H1 (cell line): Measurements from ENCODE around the gene CNN3. TPM values are rescaled to one million over a fixed set of nuclear protein-coding genes. Genes with fewer than 3 reads are reported as not detected.

Experiments used
- CTCF ChIA-PET: fragments of 300-600 bp; sonication (Branson Sonifier 250); formaldehyde crosslinking; loops from one replicate; lab custom pipeline; 2021; ENCODE audit not compliant: partially characterized antibody; lab: Charles Lee
- POLR2A ChIA-PET: fragments of 300-600 bp; sonication (Branson Sonifier 250); formaldehyde crosslinking; loops from one replicate; lab custom pipeline; 2021; ENCODE audit warnings: inconsistent platforms; ENCODE audit not compliant: partially characterized antibody; lab: Charles Lee
- DNase-seq, 2 experiments: peaks; one replicate each; pipeline versions ENCODE4 v3.0.0 to v3.0.0-alpha.2; 2010 to 2022; ENCODE audit warnings: low spot score in 2 of 2, low read depth in 1 of 2, mixed read lengths in 1 of 2
- FAIRE-seq: peaks from 2 replicates; lab custom pipeline; 2011; peaks lifted over from hg19 to GRCh38; lab: Jason Lieb, UNC
- H2AFZ ChIP-seq: 2 replicates; pipeline ENCODE4 v1.8.1; 2012; ENCODE audit warnings: low read length, inconsistent platforms
- H2AK5ac ChIP-seq: 2 replicates; pipeline ENCODE4 v1.6.1; 2013; ENCODE audit warnings: low read depth, low read length
- H2BK120ac ChIP-seq: replicated peaks from 2 replicates; pipeline ENCODE3; 2013; ENCODE audit warnings: low read depth, low read length, inconsistent platforms
- H2BK12ac ChIP-seq: 2 replicates; pipeline ENCODE4 v1.6.1; 2013; ENCODE audit warnings: low read depth, low read length
- H2BK15ac ChIP-seq: 2 replicates; pipeline ENCODE4 v1.6.1; 2013; ENCODE audit warnings: low read length
- H2BK20ac ChIP-seq: 2 replicates; pipeline ENCODE4 v1.6.1; 2013; ENCODE audit warnings: low read length
- H2BK5ac ChIP-seq: 2 replicates; pipeline ENCODE4 v1.6.1; 2013; ENCODE audit warnings: low read depth, low read length
- H3K14ac ChIP-seq: 2 replicates; pipeline ENCODE4 v1.6.1; 2013; ENCODE audit warnings: inconsistent platforms; ENCODE audit not compliant: insufficient read length
- H3K18ac ChIP-seq: 2 replicates; pipeline ENCODE4 v1.6.1; 2013; ENCODE audit warnings: low read length; ENCODE audit errors: extremely low read depth
- H3K23ac ChIP-seq: 2 replicates; pipeline ENCODE4 v1.6.1; 2013; ENCODE audit warnings: inconsistent platforms; ENCODE audit not compliant: insufficient read length
- H3K23me2 ChIP-seq: 2 replicates; pipeline ENCODE4 v1.6.1; 2013; ENCODE audit warnings: low read depth, low read length
- H3K27ac ChIP-seq: 2 replicates; pipeline ENCODE4 v1.6.1; 2011; ENCODE audit warnings: low read depth, low read length, inconsistent platforms
- H3K27me3 ChIP-seq, 4 experiments: replicated peaks in 1 of 4; 1 replicate in 1 of 4; 2 replicates in 3 of 4; pipeline versions ENCODE4 v1.6.1 to v1.8.1; 2011 to 2013; ENCODE audit warnings: low read length in 3 of 4, mild to moderate bottlenecking in 3 of 4, inconsistent platforms in 2 of 4, mixed read lengths in 2 of 4, moderate library complexity in 1 of 4; ENCODE audit not compliant: control insufficient read depth in 3 of 4, insufficient read depth in 3 of 4; ENCODE audit errors: extremely low read depth in 1 of 4
- H3K36me3 ChIP-seq, 4 experiments: 2 replicates each; pipeline versions ENCODE4 v1.6.1 to v1.8.1; 2011 to 2013; ENCODE audit warnings: mild to moderate bottlenecking in 4 of 4, low read length in 3 of 4, moderate library complexity in 2 of 4, control low read depth in 1 of 4, inconsistent platforms in 1 of 4; ENCODE audit not compliant: insufficient read depth in 4 of 4, control insufficient read depth in 2 of 4
- H3K4ac ChIP-seq: replicated peaks from 2 replicates; pipeline ENCODE3; 2013; ENCODE audit warnings: low read length, low read depth, mixed read lengths, inconsistent platforms; ENCODE audit not compliant: insufficient read length
- H3K4me1 ChIP-seq, 4 experiments: replicated peaks in 1 of 4; 1 replicate in 1 of 4; 2 replicates in 3 of 4; pipeline versions ENCODE4 v1.6.1 to v1.8.1; 2011 to 2013; ENCODE audit warnings: low read length in 3 of 4, inconsistent platforms in 2 of 4, mixed read lengths in 1 of 4; ENCODE audit not compliant: insufficient read depth in 4 of 4, control insufficient read depth in 3 of 4
- H3K4me2 ChIP-seq, 2 experiments: 2 replicates each; pipeline versions ENCODE4 v1.6.1 to v1.8.1; 2011 to 2013; ENCODE audit warnings: low read depth in 2 of 2, low read length in 2 of 2, control low read depth in 1 of 2, inconsistent platforms in 1 of 2, mild to moderate bottlenecking in 1 of 2; ENCODE audit not compliant: insufficient read depth in 1 of 2
- H3K4me3 ChIP-seq, 4 experiments: fragments of 200-600, 300-600 bp in 1 of 4; sonication (generic), shearing (Covaris generic), sonication (Bioruptor Twin) in 1 of 4; 2 replicates each; pipeline versions ENCODE4 v1.5.1 to v1.8.1; 2011 to 2016; ENCODE audit warnings: low read length in 4 of 4, low read depth in 3 of 4, control low read depth in 2 of 4, inconsistent platforms in 2 of 4, mild to moderate bottlenecking in 2 of 4, mixed read lengths in 1 of 4, moderate library complexity in 1 of 4; ENCODE audit not compliant: insufficient read depth in 2 of 4; ENCODE audit errors: extremely low read depth in 1 of 4
- H3K56ac ChIP-seq: replicated peaks from 2 replicates; pipeline ENCODE3; 2013; ENCODE audit warnings: low read depth, mild to moderate bottlenecking, mixed read lengths, low read length, inconsistent platforms; ENCODE audit not compliant: insufficient read length
- H3K79me1 ChIP-seq: 2 replicates; pipeline ENCODE4 v1.6.1; 2013; ENCODE audit warnings: low read depth, low read length, control low read depth
- H3K79me2 ChIP-seq, 2 experiments: 2 replicates each; pipeline versions ENCODE4 v1.6.1 to v1.8.1; 2012 to 2013; ENCODE audit warnings: low read length in 2 of 2, mild to moderate bottlenecking in 2 of 2, inconsistent platforms in 1 of 2; ENCODE audit not compliant: insufficient read depth in 2 of 2, control insufficient read depth in 1 of 2
- H3K9ac ChIP-seq, 4 experiments: replicated peaks in 1 of 4; 1 replicate in 1 of 4; 2 replicates in 3 of 4; pipeline versions ENCODE4 v1.6.1 to v1.8.1; 2011 to 2013; ENCODE audit warnings: low read depth in 3 of 4, low read length in 3 of 4, control low read depth in 2 of 4, mild to moderate bottlenecking in 2 of 4, moderate library complexity in 2 of 4, inconsistent platforms in 1 of 4; ENCODE audit errors: extremely low read depth in 1 of 4
- H3K9me3 ChIP-seq, 2 experiments: 2 replicates each; pipeline versions ENCODE4 v1.6.1 to v1.8.1; 2012 to 2013; ENCODE audit warnings: mild to moderate bottlenecking in 2 of 2, moderate library complexity in 2 of 2, control low read depth in 1 of 2, inconsistent platforms in 1 of 2, low read depth in 1 of 2, low read length in 1 of 2, mixed read lengths in 1 of 2; ENCODE audit not compliant: insufficient read depth in 2 of 2
- H4K20me1 ChIP-seq, 2 experiments: replicated peaks in 1 of 2; 2 replicates each; pipeline versions ENCODE3 to v1.8.1; 2011 to 2013; ENCODE audit warnings: inconsistent platforms in 2 of 2, low read length in 2 of 2, mild to moderate bottlenecking in 1 of 2; ENCODE audit not compliant: insufficient read depth in 2 of 2, control insufficient read depth in 1 of 2
- H4K5ac ChIP-seq: 2 replicates; pipeline ENCODE4 v1.6.1; 2013; ENCODE audit warnings: low read length, low read depth, mixed read lengths, inconsistent platforms; ENCODE audit not compliant: insufficient read length
- H4K8ac ChIP-seq: 2 replicates; pipeline ENCODE4 v1.8.0; 2013; ENCODE audit warnings: mild to moderate bottlenecking, moderate library complexity, low read length, inconsistent platforms; ENCODE audit not compliant: insufficient read depth; ENCODE audit errors: extremely low read depth
- H4K91ac ChIP-seq: replicated peaks from 2 replicates; pipeline ENCODE3; 2013; ENCODE audit warnings: low read length, mixed read lengths, inconsistent platforms; ENCODE audit not compliant: insufficient read length
- ASH2L ChIP-seq: fragments of 200-600, 300-600 bp; sonication (generic); IDR thresholded peaks from one replicate; pipeline ENCODE4 v1.7.1; 2017; ENCODE audit warnings: low read length
- CBX8 ChIP-seq: fragments of 300-800, 300-1000 bp; sonication (generic); IDR thresholded peaks from 2 replicates; pipeline ENCODE4 v1.7.1; 2016; ENCODE audit warnings: low read depth, low read length, borderline replicate concordance
- CEBPB ChIP-seq: IDR thresholded peaks from 2 replicates; pipeline ENCODE4 v1.6.1; 2012; ENCODE audit warnings: low read depth, low read length
- CREB1 ChIP-seq: IDR thresholded peaks from 2 replicates; pipeline ENCODE4 v1.6.1; 2012; ENCODE audit warnings: inconsistent platforms
- EGR1 ChIP-seq: IDR thresholded peaks from 2 replicates; pipeline ENCODE4 v1.6.1; 2011; ENCODE audit warnings: low read depth, low read length, borderline replicate concordance
- GABPA ChIP-seq: IDR thresholded peaks from 2 replicates; pipeline ENCODE4 v1.6.1; 2011; ENCODE audit warnings: mild to moderate bottlenecking, low read length, moderate library complexity, borderline replicate concordance; ENCODE audit not compliant: insufficient read depth
- NANOG ChIP-seq: IDR thresholded peaks from 2 replicates; pipeline ENCODE4 v1.6.1; 2011; ENCODE audit warnings: low read length, low read depth, mild to moderate bottlenecking, inconsistent platforms; ENCODE audit not compliant: insufficient read depth, poor library complexity, severe bottlenecking
- PHF8 ChIP-seq: fragments of 200-600 bp; sonication (generic); conservative IDR thresholded peaks from 2 replicates; pipeline ENCODE4 v1.7.1; 2012; ENCODE audit warnings: low read depth, mild to moderate bottlenecking, inconsistent platforms, low read length, moderate library complexity
- RFX5 ChIP-seq: IDR thresholded peaks from 2 replicates; pipeline ENCODE4 v1.6.1; 2011; ENCODE audit warnings: low read depth, low read length, improper control_type of control experiment, borderline replicate concordance
- SAP30 ChIP-seq: fragments of 300-600 bp; sonication (generic); IDR thresholded peaks from 2 replicates; pipeline ENCODE4 v1.7.1; 2012; ENCODE audit warnings: low read length, moderate library complexity, mild to moderate bottlenecking, inconsistent platforms; ENCODE audit not compliant: insufficient read depth, insufficient replicate concordance
- TBP ChIP-seq: IDR thresholded peaks from 2 replicates; pipeline ENCODE4 v1.6.1; 2011; ENCODE audit warnings: low read depth, low read length, improper control_type of control experiment
- TEAD4 ChIP-seq: IDR thresholded peaks from 2 replicates; pipeline ENCODE4 v1.6.1; 2012; ENCODE audit warnings: low read depth, low read length, inconsistent platforms, mixed read lengths
- WGBS, 2 experiments: shearing (Covaris generic) in 1 of 2; methylation state at CpG; one replicate each; pipeline versions ENCODE4 v1.1.6 to v1.1.7; 2013 to 2015; ENCODE audit warnings: low lambda C conversion rate in 2 of 2, mixed read lengths in 2 of 2, inconsistent platforms in 1 of 2, low coverage in 1 of 2, missing lambda C conversion rate in 1 of 2; ENCODE audit not compliant: insufficient replicate concordance in 2 of 2, insufficient coverage in 1 of 2, insufficient read length in 1 of 2; ENCODE audit errors: extremely low coverage in 1 of 2, missing lambda C conversion rate in 1 of 2; 5-methylcytosine and 5-hydroxymethylcytosine counted together
- polyA plus RNA-seq, 7 experiments: library from polyadenylated mRNA; depleted of rRNA in 3 of 7; stranded (reverse) in 5 of 7; unstranded in 2 of 7; fragments of >200 nt in 5 of 7; fragments of 200-250 nt in 2 of 7; gene quantifications; 1 replicate in 5 of 7; 2 replicates in 1 of 7; 4 replicates in 1 of 7; pipeline versions ENCODE4 v1.2.1 to v1.2.3, GENCODE V29; 2011 to 2013; ENCODE audit warnings: missing spikeins in 2 of 7, mixed read lengths in 2 of 7
- total RNA-seq: library from RNA; stranded (reverse); fragmentation: NEBNext Ultra II Directional; extraction: Animal tissue kit (Norgen Biotek cat#: 25700); gene quantifications from 2 replicates; pipeline ENCODE4 v1.2.1, GENCODE V29; 2021
- TF ChIP-seq, protein P1 (sequence below): IDR thresholded peaks from 2 replicates; pipeline ENCODE4 v1.6.1; 2012; ENCODE audit warnings: low read length, inconsistent platforms

CNN3 gene
- total and polyA plus RNA-seq, 2 of the 8 experiments (the other 6 are each of a cell fraction or from before 2014, with no cell fraction given), result 134 to 266 TPM

DNA sequence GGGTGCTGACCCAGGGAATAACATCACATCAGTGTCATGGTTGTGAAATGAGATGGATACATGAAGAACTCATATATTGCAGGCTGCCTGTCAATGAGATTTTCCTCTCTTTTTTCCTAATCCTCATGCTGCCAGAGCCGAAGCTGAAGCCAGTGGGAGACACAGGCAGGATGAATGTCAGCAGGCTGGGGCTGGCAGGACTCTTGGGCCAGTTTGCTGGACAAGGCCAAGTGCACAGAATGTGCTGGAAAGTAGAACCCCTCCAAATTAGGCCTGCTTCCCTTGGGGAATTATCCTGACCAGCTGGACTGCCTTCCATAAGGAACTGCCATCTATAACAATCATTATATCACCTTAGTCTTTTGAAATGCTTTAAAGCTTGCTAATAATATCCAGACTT is 75.3 kb downstream of the CNN3 start:
- Histone ChIP-seq H3K23ac (no peak overlapping the region), H3K4me2 (no peak overlapping the region), H3K56ac (no peak overlapping the region), H4K8ac (no peak overlapping the region), H4K91ac (no peak overlapping the region), H2AK5ac (no peak overlapping the region), H3K4me1 (peaks cover 0 to 6% (median under 1%) of the 10 kb centered on the region in 4 experiments; a peak in 3 of 7 replicates), H2BK5ac (no peak overlapping the region), H3K9ac (no peak overlapping the region), H2BK12ac (no peak overlapping the region), H3K27ac (no peak overlapping the region), H3K23me2 (no peaks in the 10 kb centered on the region), H3K27me3 (peaks cover 0 to 5% (median 2%) of the 10 kb centered on the region in 4 experiments; a peak in 3 of 7 replicates), H3K14ac (no peak overlapping the region), H2BK120ac (no peak overlapping the region), H3K4ac (no peak overlapping the region), H3K9me3 (no peaks in the 10 kb centered on the region), H3K36me3 (no peaks in the 10 kb centered on the region), H3K79me1 (no peaks in the 10 kb centered on the region), H2AFZ (no peak overlapping the region), H2BK20ac (no peak overlapping the region), H3K18ac (no peak overlapping the region), H3K4me3 (no peak overlapping the region), H3K79me2 (no peaks in the 10 kb centered on the region), H4K20me1 (no peaks in the 10 kb centered on the region), H2BK15ac (no peak overlapping the region), H4K5ac (no peak overlapping the region)
- ChIA-PET CTCF (interaction anchor here (1.1 to 5.1 kb wide), 4 partner anchors 9 to 192 kb away, joined by 3 to 39 read pairs (median 8); no protein-coding TSS in a partner anchor), POLR2A (interaction anchor here (1.0 kb wide), 1 partner anchor 76 kb away, joined by 3 read pairs; no protein-coding TSS in a partner anchor)
- 87% methylated on average over 1 of the region's 1 CpG; no CpG with 5 or more reads in 1 of the 2 experiments for whole genome bisulfite sequencing, 2 experiments
- DNase-seq, result no peak
- no peak for FAIRE-seq
- no peak for TF ChIP-seq TEAD4
- TF ChIP-seq CREB1, result no peak
- no peak for TF ChIP-seq NANOG
- TF ChIP-seq CEBPB, result no peak
- no peak for TF ChIP-seq PHF8
- TF ChIP-seq GABPA, result no peak
- TF ChIP-seq EGR1, result no peak
- no peak for TF ChIP-seq RFX5
- no peak for TF ChIP-seq ASH2L
- TF ChIP-seq TBP, result no peak
- no peak for TF ChIP-seq SAP30
- TF ChIP-seq CBX8, result no peak
- TF ChIP-seq, protein P1, sequence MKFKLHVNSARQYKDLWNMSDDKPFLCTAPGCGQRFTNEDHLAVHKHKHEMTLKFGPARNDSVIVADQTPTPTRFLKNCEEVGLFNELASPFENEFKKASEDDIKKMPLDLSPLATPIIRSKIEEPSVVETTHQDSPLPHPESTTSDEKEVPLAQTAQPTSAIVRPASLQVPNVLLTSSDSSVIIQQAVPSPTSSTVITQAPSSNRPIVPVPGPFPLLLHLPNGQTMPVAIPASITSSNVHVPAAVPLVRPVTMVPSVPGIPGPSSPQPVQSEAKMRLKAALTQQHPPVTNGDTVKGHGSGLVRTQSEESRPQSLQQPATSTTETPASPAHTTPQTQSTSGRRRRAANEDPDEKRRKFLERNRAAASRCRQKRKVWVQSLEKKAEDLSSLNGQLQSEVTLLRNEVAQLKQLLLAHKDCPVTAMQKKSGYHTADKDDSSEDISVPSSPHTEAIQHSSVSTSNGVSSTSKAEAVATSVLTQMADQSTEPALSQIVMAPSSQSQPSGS, result no peak
